NCI-H748 (cell line): ENCODE data around the gene TRIM16.
"Not testable (repeated sequence)": the region's sequence is repeated elsewhere in the genome, so short reads cannot be mapped to it uniquely, and the experiment has no call there.

Source experiments
- DNase-seq: peaks from one replicate; lab custom pipeline; 2025; ENCODE audit not compliant: unreplicated experiment; lab: John Stamatoyannopoulos, UW

Gene TRIM16

GRCh38 chr17:15659236-15659635 lies 24.9 kb downstream of the TRIM16 start:
- no peak for DNase-seq

- no peak for DNase-seq
Measured at GRCh38 chr17:15658296-15658695, 25.8 kb downstream of the TRIM16 start.

DNA sequence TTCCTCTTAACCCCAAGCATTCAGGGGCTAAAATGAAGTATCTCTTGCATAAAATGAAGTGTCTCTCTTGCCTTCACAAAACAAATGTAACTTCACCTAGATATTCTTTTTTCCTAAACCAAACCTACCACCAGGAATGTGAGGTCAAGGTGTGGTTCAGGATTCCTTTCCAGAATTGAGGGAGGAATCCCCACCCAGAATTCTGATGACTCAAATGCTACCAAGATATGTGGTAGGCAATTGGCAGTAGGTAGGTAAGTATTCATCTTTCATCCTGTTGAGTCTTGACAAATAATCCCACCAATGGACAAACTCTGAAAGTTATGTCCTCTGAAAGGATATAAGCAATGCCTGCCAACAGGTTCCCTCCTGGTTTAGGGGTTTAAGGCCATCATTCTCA lies 26.2 kb downstream of the TRIM16 start:
- no peak for DNase-seq

DNA sequence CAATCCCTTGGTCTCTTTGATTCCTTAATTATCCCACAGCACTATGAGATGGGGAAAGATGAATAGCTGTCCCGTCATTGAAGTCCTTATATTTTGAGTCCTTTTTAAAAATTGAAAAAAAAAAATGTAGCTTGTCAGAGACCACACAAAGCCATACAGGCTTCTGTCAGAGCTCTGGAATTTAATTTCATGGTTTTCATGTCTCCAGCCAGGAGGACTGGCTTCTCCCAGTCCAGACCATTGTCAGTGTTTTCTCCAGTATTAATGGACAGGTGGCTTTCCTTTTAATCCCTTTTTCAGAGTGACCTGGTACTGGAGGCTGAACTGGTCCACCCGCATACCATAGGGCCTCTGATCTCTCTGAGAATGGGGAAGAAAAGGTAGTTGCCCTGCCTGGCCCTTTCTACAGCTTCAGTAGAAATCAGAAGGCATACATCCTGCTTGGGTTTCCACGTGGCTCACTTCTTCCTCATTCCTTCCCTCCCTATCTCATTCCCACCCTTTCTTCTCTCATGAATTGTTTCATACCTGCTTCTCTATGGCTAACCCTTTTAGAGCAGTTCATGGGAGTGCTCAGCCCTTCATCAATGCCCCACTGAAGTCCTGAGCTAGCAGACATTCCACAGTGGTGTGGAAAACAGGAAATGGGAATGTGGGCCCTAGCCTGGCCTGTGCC lies 29.1 kb downstream of the TRIM16 start:
- DNase-seq, result no peak

DNA sequence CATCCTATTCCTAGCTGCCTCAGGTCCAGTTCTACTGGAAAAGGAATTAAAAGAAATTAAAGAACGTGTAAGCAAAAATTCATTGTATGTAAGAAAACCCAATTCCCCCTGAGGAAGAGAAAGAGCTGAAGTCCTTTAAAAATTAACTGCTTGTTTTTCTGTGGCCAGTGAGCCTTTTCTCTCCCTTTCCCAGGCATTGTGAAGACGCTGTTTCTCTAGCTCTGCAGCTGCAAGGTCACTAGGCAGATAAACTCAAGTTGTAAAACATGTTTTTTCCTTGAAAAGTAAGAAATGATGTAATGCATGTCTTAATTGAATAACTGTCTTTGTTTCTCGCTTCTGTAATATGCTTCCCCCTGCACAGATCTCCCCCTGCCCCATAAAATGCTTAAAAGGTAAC lies 29.7 kb downstream of the TRIM16 start:
- DNase-seq, result not testable (repeated sequence)

DNA sequence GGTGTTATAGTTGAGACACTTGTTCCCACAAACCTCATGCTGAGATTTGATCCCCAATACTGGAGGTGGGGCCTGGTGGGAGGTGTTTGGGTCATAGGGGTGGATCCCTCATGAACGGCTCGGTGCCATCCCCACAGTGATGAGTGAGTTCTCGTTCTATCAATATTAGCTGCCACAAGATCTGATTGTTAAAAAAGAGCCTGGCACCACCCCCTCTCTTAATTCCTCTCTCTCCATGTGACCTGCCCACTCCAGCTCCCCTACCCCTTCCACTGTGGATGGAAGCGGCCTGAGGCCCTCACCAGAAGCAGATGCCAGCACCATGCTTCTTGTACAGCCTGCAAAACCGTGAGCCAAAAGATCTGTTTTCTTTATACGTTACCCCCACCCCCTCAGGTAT lies 31.2 kb downstream of the TRIM16 start:
- DNase-seq, result no peak

DNA sequence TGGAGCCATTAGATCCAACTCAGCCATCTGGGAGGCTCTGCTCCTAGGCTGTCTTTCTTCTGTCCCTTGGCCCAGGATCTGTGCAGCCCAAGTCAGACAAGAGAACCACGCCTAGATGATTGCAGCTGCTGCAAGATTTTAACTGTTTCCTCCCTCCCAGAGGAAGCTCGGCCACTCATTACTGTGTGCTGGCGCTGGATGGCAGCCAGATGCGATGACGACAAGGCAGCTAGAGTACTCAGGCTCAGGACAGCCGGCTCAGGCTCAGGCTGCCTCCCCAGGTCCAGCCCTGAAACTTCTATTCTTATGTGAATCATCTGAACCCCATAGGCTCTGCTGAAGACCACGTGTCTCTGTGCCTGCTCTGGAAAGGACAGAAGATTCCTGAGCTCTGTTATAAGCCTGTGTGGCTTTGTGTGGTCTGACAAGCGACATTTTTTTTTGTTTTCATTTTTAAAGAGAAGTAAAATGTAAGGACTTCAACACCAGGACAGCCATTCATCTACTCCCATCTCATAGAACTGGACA lies 32.5 kb downstream of the TRIM16 start:
- DNase-seq, result peak; percentile 89

- peak; percentile 41 for DNase-seq
Measured at GRCh38 chr17:15650741-15651582, 33.1 kb downstream of the TRIM16 start.

- DNase-seq, result no peak
Measured at GRCh38 chr17:15649861-15650421, 34.2 kb downstream of the TRIM16 start.

DNA sequence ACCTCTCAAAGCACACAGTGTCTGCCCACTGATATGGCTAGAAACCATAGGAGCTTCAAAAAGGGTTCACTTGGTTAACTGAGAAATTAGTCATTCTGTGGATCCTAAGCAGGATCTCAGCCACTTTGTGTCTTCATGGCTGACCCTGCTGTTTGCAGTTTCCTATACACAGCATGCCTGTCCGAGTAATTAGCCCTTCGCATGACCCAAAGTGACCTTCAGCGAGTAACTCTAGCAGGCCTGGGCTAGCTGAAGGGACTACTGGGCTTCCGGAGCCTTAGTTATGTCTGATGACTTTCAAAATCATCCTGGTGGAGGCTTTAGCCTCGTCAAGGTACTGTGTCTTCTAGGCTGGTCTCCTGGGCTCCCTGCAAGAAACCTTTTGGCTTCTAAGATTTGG lies 35.7 kb downstream of the TRIM16 start:
- no peak for DNase-seq

DNA sequence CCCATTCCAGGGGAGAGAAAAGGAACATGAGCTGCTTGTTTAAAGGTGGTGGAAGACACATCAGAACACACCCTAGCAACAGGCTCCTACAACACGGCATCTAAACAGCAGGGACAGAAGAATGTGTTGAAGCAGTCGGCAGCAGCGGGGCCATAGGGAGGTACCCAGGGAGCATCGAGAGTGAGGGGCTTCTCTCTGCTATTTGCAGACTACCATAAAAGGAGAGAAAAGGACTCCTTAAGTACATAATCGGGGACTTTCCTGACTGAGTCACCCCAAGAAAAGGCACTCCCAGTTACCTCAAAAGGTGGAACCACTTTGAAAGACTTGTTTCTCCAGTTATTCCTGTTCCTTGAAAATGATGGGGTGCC lies 38.2 kb downstream of the TRIM16 start:
- DNase-seq, result peak; percentile 55

DNA sequence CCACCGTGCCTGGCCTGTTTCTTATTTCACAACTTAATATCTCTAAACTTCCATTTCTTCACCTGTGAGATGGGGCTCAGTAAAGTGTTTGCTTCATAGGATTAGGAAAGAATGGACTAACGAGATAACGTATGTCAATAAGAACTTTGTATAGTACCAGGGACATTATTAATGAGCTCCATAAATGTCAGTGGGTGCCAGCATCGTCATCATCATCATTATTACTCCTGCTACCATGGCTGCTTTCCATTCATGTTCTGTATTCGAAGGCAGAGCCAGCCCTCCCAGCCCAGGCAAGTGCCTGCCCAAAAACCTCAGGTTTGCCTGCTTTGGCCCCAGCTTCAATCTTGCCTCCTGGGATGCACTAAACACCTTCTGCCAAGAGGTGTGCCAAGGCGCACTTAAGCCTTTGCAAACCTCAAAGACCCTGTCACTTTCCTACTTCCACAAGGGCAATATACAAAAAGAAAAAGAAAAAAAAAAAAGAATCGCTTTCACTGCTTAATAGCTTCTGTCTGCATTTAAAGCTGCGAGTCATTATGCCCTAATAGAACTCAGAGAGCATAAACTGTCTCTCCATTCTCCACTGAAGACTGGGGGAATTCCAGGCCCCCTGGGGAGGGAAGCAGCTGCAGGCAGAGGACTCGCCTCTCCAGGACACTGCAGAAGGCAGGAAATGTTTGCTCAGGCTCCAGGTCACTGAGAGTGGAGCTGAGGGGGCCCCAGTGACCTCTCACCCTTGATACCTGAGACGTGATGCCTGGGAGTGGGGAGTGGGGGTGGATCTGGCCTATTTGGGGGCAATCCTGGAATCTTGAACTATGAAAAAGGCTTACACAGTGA lies 38.8 kb downstream of the TRIM16 start:
- DNase-seq, result peak; percentile 71

GRCh38 chr17:15642505-15643251 lies 41.4 kb downstream of the TRIM16 start:
- DNase-seq, result not testable (repeated sequence)

DNA sequence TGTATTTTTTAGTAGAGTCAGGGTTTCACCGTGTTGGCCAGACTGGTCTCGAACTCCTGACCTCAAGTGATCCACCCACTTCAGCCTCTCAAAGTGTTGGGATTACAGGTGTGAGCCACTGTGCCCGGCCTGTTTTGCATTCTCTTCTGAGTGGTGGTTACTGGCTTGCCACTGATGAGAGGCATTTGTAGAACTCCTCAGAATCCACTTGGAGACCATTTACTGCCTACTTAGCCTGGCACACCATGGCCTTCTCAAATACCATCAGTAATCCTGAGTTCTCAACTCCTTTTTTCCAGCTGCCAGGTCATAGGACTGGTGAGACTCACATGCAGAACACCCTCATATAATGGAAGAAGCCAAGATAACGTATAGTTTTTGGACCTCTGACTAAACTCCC lies 42.1 kb downstream of the TRIM16 start:
- not testable (repeated sequence) for DNase-seq

- DNase-seq, result not testable (repeated sequence)
Measured at GRCh38 chr17:15630930-15631453, 53.1 kb downstream of the TRIM16 start.

GRCh38 chr17:15629991-15630390 lies 54.1 kb downstream of the TRIM16 start:
- DNase-seq, result not testable (repeated sequence)

- DNase-seq, result not testable (repeated sequence)
Measured at GRCh38 chr17:15623661-15624209, 60.4 kb downstream of the TRIM16 start.

DNA sequence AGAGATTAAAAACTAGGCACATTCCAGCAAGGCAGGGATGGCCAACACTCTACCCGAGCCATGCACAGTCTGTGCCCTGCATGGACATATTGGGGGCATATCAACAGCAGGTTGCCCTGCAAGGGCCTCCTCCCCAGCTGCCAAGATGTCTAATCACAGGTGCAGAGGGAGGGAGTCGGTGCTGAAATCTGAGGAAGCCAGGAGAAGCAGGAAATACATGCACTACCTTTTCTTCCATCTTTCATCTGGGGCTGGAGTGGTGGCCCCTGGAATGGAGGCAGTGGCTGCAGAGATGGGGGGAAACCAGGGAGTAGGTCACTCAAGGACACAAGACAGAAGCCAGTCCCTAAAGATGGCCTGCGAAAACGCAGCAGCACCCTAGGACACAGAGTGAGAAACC lies 60.9 kb downstream of the TRIM16 start:
- not testable (repeated sequence) for DNase-seq

GRCh38 chr17:15622124-15622523 lies 62.0 kb downstream of the TRIM16 start:
- DNase-seq, result not testable (repeated sequence)
